A172 (cell line): ENCODE results near the gene SIPA1L3. TPM values are rescaled to one million over a fixed set of nuclear protein-coding genes. Genes with fewer than 3 reads are reported as not detected.
"Not testable (repeated sequence)": the region's sequence is repeated elsewhere in the genome, so short reads cannot be mapped to it uniquely, and the experiment has no call there.

Experiments used
- DNase-seq: peaks from one replicate; pipeline ENCODE4 v3.0.0-alpha.2; 2015; ENCODE audit warnings: low spot score
- total RNA-seq: library from RNA; depleted of rRNA; stranded (reverse); fragments of >200 nt; shearing (Covaris generic); gene quantifications from 2 replicates; pipeline ENCODE4 v1.2.3, GENCODE V29; 2014

The SIPA1L3 gene
- total RNA-seq, 1 experiment from 2014 or later, result 42.2 TPM

- DNase-seq, result not testable (repeated sequence)
Measured at GRCh38 chr19:38071054-38071453, 164.0 kb downstream of the SIPA1L3 start.

DNA sequence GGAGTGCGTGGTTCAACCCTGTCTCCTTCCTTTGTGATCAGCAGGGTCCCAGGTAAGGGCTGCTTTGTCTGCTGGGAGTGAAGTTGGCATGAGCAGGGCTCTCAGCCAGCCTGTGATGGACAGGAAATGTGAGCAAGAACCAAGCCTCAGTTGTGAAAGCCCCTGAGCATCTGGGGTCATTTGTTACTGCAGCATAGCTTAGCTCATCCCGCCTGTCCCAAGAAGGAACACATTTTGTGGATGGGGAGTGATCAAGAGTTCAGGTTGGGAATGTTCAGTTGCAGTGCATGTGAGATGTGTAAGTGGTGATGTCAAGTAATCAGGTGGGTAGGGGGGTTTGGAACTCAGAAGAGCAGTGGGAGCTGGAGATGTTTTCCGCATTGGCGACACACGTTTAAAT lies 164.6 kb downstream of the SIPA1L3 start:
- no peak for DNase-seq

DNA sequence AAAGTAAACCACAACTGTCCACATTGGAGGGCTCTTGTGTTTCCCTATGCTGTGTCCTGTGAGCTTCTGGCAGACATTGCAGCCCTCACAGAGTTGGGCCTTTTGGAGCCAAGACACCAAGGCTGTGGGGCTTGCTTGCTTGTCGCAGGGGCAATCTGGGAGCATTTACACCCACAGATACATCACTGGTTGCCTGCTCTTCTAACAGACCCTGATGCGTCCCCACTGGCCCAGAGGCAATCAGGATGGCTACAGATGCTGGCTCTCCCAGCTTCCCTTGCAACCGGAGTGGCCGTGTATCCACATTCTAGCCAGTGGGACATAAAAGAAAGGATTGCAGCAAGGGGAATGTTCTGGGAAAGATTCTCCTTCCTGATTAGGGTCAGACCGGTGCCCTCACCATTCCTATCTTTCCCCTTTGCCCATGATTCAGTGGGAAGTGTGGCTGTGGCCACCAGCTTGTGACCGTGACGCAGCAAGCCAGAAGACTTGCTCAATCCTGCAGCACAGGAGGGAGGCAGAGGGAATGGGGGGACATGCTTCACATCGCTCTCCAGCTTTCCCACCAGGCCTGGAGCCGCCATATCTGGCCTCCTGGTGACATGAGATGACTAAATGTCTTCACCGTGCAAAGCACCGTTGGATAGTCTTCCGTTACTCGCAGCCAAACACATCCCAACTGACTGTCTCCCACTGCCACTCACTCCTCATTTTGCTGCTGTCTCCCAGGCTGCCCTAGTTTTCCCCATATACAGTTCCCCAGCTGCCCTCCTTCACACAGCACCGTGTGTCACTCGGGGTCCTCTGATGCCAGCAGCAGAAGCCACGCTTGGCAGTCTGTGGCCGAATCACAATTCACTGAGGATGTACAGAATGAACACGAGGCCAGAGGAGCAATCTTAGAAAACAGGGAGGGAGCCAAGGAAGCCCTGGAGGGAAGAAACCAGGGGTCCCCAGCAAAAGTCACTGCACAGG lies 166.1 kb downstream of the SIPA1L3 start:
- no peak for DNase-seq

- DNase-seq, result no peak
Measured at GRCh38 chr19:38073841-38074685, 167.1 kb downstream of the SIPA1L3 start.

DNA sequence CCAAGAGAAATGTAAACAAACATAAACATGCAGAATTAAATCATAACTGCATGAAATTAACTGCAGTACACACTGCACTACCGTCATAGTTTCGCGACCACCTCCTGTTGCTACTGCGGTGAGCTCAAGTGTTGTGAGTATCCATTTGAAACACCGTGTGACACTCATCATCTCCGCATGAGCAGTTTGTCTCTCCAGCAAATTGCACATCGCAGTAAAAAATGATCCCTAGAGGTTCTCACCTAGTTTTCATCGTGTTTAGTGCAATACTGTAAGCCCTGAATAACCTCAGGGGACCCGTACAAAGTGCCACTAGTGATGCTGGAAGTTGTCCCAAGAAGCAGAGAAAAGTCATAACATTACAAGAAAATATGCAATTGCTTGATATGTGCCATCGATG lies 169.3 kb downstream of the SIPA1L3 start:
- DNase-seq, result no peak

DNA sequence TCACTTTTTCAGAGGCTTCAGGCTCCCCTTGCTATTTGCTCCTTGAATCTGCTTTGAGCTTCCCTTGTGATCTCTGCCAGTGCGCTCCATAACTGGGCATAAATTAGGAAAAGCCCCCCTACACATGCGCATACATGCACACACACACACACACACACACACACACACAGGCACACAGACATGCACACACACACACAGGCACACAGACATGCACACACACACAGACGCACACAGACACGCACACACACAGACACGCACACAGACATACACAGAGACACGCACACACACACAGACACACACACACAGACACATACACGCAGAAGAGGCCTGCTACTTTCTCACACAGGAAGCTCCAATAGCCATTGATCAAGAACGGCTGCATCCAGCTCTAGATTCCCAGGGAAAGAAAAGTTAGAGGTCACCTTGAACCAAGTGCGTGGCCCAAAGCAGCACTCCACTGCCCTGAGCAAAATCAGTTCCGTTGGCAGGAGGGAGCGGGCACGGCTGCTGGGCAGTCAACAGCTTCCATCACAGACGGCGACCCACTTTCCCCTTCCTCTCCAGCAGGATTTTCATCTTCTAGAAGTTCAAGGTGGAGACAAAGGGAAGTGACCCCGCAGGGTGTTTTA lies 171.4 kb downstream of the SIPA1L3 start:
- DNase-seq, result no peak

- peak; percentile 96 for DNase-seq
Measured at GRCh38 chr19:38079926-38080380, 172.9 kb downstream of the SIPA1L3 start.

DNA sequence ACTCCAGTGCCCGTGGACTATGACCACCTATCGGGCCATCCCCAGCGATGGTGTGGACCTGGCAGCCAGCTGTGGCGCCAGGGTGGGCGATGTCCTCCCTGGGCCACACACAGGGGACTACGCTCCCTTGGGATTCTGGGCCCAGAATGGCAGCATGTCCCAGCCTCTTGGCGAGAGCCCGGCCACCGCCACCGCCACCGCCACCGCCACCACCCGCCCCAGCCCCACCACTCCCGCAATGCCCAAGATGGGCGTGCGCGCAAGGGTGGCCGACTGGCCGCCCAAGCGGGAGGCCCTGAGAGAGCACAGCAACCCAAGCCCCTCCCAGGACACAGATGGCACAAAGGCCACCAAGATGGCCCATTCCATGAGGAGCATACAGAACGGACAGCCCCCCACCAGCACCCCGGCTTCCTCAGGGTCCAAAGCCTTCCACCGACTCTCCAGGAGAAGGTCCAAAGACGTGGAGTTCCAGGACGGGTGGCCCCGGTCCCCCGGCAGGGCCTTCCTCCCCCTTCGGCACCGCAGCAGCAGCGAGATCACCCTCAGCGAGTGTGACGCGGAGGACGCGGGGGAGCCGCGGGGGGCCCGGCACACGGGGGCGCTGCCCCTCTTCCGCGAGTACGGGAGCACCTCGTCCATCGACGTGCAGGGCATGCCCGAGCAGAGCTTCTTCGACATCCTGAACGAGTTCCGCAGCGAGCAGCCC lies 174.7 kb downstream of the SIPA1L3 start:
- DNase-seq, result no peak

GRCh38 chr19:38082256-38083118 lies 175.5 kb downstream of the SIPA1L3 start:
- no peak for DNase-seq

- no peak for DNase-seq
Measured at GRCh38 chr19:38084196-38084595, 177.2 kb downstream of the SIPA1L3 start.

DNA sequence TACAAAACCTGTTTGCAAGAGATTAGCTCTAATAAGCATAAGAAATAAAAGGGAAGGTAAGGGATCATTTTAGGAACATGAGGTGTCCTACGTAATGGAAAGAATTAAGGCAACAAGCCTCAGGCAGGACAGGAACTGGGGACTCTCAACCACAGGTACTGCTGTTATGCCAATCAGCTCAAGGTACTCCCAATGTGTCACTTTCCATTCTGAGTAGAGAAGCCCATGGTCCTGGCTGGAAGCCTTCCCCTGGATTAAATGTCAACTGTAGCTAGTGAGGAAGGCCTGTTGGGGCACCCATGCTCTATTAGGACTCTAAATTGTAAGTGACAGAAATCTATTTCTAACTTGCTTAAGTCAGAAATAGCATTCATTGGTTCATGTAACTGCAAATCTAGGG lies 182.4 kb downstream of the SIPA1L3 start:
- DNase-seq, result no peak

- no peak for DNase-seq
Measured at GRCh38 chr19:38093154-38093553, 186.1 kb downstream of the SIPA1L3 start.

DNA sequence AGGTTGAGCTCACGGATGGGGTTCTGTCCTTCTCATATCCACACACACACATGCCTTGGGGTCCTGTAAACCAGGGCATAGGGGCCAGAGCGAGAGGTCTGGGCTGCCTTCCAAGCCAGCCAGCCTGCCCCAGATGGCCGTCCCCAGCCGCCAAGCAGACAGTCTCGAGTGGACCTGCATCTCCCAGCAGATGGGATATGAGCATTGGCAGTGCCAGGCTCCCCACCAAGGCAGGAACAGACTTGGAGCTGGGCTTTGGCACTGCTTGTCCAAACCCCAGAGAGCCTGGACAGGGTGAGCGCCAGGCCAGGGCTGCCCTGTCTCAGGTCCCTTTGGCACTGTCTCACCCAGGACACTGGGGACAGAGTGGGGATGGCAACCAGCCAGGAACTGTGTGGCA lies 186.6 kb downstream of the SIPA1L3 start:
- DNase-seq, result no peak

DNA sequence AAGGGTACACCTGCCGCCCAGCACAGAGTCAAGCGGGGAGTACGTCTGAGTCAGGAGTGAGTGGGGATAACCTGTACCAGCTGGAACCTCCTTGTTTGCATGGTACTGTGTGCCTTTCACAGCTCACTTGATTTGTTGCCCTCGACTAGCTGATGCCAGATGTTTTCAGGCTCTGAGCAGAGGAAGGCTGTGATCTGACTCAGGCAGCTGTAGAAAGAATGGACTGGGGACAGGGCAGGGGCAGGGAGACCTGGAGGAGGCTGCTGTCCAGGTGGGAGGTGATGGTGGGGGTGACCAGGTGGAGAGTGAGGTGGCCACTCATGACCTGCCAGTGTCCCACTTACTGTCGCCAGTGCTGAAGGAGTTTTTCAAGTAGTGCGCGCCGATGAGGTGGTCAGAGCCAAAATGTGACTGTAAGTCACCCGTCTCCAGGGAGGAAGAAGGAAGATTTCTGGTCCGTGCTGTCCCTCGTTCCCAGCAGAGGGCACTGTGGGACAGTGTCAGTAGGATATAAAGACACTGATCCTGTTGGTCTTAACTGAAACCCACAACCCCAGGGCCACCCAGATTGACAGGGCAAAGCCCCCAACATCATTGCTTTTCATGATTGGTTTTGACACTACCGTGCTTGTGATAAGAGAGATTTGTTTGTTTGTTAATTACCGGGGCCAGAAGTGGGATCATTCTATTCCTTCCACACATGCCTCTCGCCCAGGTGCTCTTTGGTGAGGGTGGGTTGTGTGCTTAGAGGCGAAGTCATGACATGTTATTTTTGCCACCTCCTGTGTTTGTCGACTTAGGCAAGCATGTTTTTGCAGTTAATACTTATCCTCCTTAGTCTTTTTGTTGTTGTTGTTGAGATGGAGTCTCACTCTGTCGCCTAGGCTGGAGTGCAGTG lies 188.7 kb downstream of the SIPA1L3 start:
- peak; percentile 70 for DNase-seq

- no peak for DNase-seq
Measured at GRCh38 chr19:38099966-38100365, 193.0 kb downstream of the SIPA1L3 start.

GRCh38 chr19:38100589-38100988 lies 193.6 kb downstream of the SIPA1L3 start:
- DNase-seq, result no peak

DNA sequence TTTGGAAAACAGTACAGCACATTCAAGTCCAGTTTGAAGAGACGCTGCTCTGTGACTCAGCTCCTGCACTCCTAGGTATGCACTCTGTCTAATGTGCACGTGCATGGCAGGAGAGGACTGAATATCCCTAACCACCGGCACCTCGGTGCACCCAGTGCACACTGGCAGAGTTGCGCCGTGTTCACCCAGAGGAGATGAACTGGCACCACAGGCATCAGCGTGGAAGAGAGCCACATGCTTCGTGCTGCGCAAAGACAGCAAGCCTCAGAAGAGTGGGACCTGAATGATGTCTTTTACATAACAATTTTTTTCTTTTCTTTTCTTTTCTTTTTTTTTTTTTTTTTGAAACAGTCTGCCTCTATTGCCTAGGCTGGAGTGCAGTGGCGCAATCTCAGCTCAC lies 194.7 kb downstream of the SIPA1L3 start:
- DNase-seq, result no peak

- no peak for DNase-seq
Measured at GRCh38 chr19:38105574-38105973, 198.6 kb downstream of the SIPA1L3 start.

- no peak for DNase-seq
Measured at GRCh38 chr19:38107129-38107528, 200.1 kb downstream of the SIPA1L3 start.
